ENCODE results near the gene TEX19. TPM values are rescaled to one million over a fixed set of nuclear protein-coding genes. Genes with fewer than 3 reads are reported as not detected.
"Not testable (repeated sequence)": the region's sequence is repeated elsewhere in the genome, so short reads cannot be mapped to it uniquely, and the experiment has no call there.

TEX19 gene
- total RNA-seq, 1 donor from 2014 or later: not detected

DNA sequence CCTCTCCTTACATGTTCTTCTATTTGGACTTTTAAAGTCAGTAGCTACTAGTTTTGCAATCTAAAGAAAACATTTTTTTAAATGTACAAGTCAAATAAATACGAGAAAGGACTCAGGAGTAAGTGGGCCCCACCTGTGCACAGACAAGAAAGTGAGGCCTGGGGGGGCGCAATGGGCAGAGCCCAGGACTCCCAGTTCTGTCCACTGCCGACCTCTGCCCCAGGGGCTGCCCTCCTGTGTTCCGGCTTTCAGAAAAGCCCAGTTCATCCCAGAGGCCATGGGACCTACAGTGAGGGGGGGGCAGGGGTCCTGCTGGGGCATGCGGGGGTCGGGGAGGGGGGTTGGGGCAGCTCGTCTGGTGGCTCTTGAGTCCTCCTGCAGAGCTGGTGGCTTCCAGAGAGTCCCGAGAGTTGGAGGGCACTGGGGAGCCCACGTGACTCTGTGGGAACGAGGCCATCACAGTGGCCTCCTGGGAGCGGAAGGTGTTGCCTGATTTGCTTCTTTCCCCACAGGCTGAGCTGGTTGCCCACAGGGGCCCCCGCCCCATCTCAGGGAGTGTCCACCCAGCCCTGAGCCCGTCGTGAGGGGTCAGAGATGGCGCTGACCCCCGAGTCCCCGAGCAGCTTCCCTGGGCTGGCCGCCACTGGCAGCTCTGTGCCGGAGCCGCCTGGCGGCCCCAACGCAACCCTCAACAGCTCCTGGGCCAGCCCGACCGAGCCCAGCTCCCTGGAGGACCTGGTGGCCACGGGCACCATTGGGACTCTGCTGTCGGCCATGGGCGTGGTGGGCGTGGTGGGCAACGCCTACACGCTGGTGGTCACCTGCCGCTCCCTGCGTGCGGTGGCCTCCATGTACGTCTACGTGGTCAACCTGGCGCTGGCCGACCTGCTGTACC lies 14.9 kb downstream of the TEX19 start:
- peaks cover 31% of the 10 kb centered on the region for H3K27me3 ChIP-seq (ENCODE audit: control insufficient read depth, insufficient read depth, low read length)

DNA sequence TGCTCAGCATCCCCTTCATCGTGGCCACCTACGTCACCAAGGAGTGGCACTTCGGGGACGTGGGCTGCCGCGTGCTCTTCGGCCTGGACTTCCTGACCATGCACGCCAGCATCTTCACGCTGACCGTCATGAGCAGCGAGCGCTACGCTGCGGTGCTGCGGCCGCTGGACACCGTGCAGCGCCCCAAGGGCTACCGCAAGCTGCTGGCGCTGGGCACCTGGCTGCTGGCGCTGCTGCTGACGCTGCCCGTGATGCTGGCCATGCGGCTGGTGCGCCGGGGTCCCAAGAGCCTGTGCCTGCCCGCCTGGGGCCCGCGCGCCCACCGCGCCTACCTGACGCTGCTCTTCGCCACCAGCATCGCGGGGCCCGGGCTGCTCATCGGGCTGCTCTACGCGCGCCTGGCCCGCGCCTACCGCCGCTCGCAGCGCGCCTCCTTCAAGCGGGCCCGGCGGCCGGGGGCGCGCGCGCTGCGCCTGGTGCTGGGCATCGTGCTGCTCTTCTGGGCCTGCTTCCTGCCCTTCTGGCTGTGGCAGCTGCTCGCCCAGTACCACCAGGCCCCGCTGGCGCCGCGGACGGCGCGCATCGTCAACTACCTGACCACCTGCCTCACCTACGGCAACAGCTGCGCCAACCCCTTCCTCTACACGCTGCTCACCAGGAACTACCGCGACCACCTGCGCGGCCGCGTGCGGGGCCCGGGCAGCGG lies 15.7 kb downstream of the TEX19 start:
- TF ChIP-seq, protein P1, sequence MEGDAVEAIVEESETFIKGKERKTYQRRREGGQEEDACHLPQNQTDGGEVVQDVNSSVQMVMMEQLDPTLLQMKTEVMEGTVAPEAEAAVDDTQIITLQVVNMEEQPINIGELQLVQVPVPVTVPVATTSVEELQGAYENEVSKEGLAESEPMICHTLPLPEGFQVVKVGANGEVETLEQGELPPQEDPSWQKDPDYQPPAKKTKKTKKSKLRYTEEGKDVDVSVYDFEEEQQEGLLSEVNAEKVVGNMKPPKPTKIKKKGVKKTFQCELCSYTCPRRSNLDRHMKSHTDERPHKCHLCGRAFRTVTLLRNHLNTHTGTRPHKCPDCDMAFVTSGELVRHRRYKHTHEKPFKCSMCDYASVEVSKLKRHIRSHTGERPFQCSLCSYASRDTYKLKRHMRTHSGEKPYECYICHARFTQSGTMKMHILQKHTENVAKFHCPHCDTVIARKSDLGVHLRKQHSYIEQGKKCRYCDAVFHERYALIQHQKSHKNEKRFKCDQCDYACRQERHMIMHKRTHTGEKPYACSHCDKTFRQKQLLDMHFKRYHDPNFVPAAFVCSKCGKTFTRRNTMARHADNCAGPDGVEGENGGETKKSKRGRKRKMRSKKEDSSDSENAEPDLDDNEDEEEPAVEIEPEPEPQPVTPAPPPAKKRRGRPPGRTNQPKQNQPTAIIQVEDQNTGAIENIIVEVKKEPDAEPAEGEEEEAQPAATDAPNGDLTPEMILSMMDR (IDR thresholded peaks at IDR 0.05; ENCODE audit: insufficient read depth, low read length, severe bottlenecking): no peak
- no peak for FAIRE-seq
- H3K4me3 ChIP-seq (ENCODE audit: low read depth, low read length): no peak overlapping the region
- H3K27me3 ChIP-seq (ENCODE audit: control insufficient read depth, insufficient read depth, low read length): peaks cover 32% of the 10 kb centered on the region
- DNase-seq (ENCODE audit: low read depth): no peak
- no peaks in the 10 kb centered on the region for H3K36me3 ChIP-seq (ENCODE audit: control insufficient read depth, insufficient read depth, low read length)

More for the DNA sequence above, 14.9 kb downstream of the TEX19 start:
- Histone ChIP-seq H3K4me3 (ENCODE audit: low read depth, low read length) (no peak overlapping the region), H3K36me3 (ENCODE audit: control insufficient read depth, insufficient read depth, low read length) (no peaks in the 10 kb centered on the region)
- DNase-seq (ENCODE audit: low read depth): no peak
- TF ChIP-seq, protein P1 (IDR thresholded peaks at IDR 0.05; ENCODE audit: insufficient read depth, low read length, severe bottlenecking): no peak
- FAIRE-seq: no peak

DNA sequence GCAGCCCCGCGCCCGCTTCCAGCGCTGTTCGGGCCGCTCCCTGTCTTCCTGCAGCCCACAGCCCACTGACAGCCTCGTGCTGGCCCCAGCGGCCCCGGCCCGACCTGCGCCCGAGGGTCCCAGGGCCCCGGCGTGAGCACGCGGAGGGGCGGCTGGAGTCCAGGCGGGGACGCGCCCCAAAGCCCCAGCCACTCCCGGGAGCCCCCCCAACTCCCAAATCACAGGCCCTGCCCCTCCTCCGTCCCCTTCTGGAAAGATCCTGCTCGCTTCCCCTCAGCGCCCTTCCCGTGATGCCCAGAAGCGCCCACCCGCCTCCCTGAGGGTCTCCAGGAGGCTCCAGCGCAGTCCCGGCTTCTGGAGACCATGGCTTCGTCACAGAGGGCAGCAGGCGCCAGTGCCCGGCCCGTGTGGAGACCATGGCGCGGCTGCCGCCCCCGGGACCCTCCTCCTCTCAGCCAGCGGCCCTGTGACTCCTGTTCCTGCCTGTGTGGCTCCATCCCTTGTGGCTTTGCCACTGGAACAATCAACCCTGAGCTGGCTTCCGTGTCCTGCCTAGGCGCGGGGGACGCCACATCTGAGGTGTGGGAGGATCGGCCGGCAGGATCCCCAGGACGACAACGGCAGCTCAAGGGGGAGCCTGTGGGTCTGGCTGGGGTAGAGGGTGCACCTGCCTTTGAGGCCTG lies 16.5 kb downstream of the TEX19 start:
- no peak for DNase-seq (ENCODE audit: low read depth)
- Histone ChIP-seq H3K36me3 (ENCODE audit: control insufficient read depth, insufficient read depth, low read length) (no peaks in the 10 kb centered on the region), H3K27me3 (ENCODE audit: control insufficient read depth, insufficient read depth, low read length) (peaks cover 33% of the 10 kb centered on the region), H3K4me3 (ENCODE audit: low read depth, low read length) (no peak overlapping the region)
- TF ChIP-seq, protein P1 (IDR thresholded peaks at IDR 0.05; ENCODE audit: insufficient read depth, low read length, severe bottlenecking): no peak
- FAIRE-seq: no peak

DNA sequence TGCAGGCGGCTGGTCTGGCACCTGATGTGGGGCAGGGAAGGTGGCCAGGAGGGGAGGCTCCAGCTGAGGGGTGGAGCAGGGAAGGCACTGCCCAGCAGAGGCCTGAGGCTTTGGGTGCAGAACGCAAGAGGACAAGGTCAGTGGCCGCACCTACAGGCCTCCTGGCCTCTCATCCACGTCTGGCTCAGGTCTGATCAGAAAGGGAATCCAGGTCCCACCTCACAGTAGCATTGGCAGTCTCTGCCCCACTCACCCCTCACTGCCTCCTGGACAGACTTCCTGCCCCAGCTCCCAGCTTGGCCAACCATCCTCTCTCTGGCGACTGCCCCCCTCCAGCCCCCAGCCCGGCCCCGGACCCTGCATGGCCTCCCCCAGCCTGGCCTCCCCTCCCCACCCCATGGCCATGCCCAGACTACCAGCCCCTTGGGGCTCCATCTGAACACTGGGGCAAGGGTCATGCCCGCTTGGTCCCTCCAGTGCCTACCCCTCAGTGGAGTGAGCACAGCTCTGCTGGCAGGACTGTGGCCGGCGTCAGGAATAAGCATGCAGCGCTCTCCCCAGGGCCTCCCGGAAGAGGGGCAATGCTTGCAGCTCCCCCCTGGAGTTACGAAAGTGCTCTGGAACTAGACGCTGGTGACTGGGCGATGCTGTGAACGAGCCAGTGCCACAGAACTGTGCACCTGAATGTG lies 17.1 kb downstream of the TEX19 start:
- TF ChIP-seq, protein P1 (IDR thresholded peaks at IDR 0.05; ENCODE audit: insufficient read depth, low read length, severe bottlenecking): no peak
- no peaks in the 10 kb centered on the region for H3K36me3 ChIP-seq (ENCODE audit: control insufficient read depth, insufficient read depth, low read length)
- FAIRE-seq: no peak
- no peak for DNase-seq (ENCODE audit: low read depth)
- peaks cover 30% of the 10 kb centered on the region for H3K27me3 ChIP-seq (ENCODE audit: control insufficient read depth, insufficient read depth, low read length)
- H3K4me3 ChIP-seq (ENCODE audit: low read depth, low read length): no peak overlapping the region

DNA sequence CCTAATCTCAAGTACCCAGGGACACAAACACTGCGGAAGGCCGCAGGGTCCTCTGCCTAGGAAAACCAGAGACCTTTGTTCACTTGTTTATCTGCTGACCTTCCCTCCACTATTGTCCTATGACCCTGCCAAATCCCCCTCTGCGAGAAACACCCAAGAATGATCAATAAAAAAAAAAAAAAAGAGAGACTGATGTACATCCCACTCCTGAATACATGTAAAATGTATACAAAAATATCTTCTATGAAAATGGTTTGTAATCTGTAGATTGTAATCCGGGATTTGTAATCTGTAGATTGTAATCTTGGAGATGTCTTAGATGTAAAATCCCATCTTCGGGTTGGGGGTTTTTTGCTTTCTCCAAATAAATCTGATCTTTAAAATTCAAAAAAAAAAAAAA lies 18.2 kb downstream of the TEX19 start:
- not testable (repeated sequence) for DNase-seq (ENCODE audit: low read depth)

More for the DNA sequence above, 18.2 kb downstream of the TEX19 start:
- H3K4me3 ChIP-seq (ENCODE audit: low read depth, low read length); FAIRE-seq; H3K36me3 ChIP-seq (ENCODE audit: control insufficient read depth, insufficient read depth, low read length): not testable (repeated sequence)
- H3K27me3 ChIP-seq (ENCODE audit: control insufficient read depth, insufficient read depth, low read length): peaks cover 25% of the 10 kb centered on the region

Measured in bronchial epithelial cell (primary cell).